ENCODE measurements around the gene PIBF1.
"Not testable (repeated sequence)": the region's sequence is repeated elsewhere in the genome, so short reads cannot be mapped to it uniquely, and the experiment has no call there.

PIBF1 gene

GRCh38 chr13:72820156-72820897 is 38.4 kb downstream of the PIBF1 start:
- no peak for FAIRE-seq
- DNase-seq (ENCODE audit: low spot score): no peak

- no peak for DNase-seq (ENCODE audit: low spot score)
- FAIRE-seq: no peak
Measured at GRCh38 chr13:72820898-72821279, 39.0 kb downstream of the PIBF1 start.

DNA sequence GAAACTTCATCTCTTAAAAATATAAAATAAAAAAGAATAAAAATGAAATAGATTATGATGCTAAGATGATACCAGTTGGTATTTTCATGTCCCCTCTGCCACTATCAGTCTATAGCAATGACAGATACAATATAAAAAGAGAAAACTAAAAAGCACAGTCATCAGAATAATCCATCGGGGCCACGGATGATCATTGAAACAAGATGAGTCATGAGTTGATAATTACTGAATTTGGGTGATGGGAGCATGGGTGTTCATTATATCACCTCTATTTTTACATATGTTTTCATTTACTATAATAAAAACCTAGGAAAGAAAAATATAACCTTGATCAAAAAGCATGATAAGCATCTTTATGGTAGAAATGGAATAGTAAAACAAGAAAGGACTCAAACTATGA is 41.1 kb downstream of the PIBF1 start:
- DNase-seq (ENCODE audit: low spot score) (no peak), FAIRE-seq (no peak)

- DNase-seq (ENCODE audit: low spot score): no peak
- FAIRE-seq: no peak
Measured at GRCh38 chr13:72823724-72824123, 41.8 kb downstream of the PIBF1 start.

DNA sequence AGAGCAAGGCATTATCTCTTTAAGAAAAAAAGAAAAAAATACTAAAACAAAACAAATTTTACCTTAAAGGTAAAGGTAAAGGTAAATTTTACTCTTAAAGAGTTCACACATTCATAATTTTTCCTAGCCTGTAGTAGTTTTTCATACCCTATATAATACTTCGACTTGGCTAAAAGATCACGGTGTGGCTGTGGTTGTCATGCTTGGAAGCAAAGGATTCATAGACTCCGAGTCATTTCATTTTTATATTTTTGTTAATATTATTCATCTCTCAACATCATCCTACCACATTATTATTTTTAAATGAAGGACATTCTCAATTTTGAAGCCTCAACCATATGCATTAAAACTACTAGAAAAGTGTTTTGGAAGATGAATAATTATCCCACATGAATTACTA is 52.7 kb downstream of the PIBF1 start:
- DNase-seq (ENCODE audit: low spot score) (no peak), FAIRE-seq (no peak)

DNA sequence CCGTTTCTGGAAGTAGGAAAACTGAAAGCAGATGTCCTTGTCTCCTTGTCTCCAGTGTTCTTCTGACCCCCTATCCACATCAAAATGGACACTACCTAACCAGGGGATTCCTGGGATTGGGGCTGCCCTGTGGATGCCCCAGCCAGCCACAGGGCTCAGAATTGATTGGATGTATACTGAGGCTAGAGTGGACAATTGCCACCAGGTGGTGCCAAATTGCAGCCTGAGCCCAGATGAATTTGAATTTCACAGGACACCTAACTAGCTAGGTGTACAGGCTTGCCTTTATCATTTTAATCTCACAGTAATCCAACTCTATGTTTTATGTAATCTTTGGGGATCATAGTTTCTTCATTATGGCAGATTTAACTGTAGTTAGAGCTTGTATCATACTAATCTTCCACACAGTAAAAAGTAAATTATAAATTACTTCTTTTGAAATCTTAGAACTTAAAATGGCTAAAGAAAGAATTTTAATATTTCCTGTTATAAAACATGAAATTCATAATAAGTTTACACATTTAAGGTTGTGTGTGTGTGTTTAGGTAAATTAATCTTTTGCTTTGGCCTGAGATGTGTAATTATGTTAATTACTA is 58.0 kb downstream of the PIBF1 start:
- FAIRE-seq (no peak), DNase-seq (ENCODE audit: low spot score) (peak; percentile 23)

GRCh38 chr13:72842991-72843390 is 61.1 kb downstream of the PIBF1 start:
- DNase-seq (ENCODE audit: low spot score) (no peak), FAIRE-seq (no peak)

GRCh38 chr13:72845148-72845547 is 63.2 kb downstream of the PIBF1 start:
- FAIRE-seq; DNase-seq (ENCODE audit: low spot score): not testable (repeated sequence)

- DNase-seq (ENCODE audit: low spot score) (no peak), FAIRE-seq (no peak)
Measured at GRCh38 chr13:72849571-72849970, 67.6 kb downstream of the PIBF1 start.

DNA sequence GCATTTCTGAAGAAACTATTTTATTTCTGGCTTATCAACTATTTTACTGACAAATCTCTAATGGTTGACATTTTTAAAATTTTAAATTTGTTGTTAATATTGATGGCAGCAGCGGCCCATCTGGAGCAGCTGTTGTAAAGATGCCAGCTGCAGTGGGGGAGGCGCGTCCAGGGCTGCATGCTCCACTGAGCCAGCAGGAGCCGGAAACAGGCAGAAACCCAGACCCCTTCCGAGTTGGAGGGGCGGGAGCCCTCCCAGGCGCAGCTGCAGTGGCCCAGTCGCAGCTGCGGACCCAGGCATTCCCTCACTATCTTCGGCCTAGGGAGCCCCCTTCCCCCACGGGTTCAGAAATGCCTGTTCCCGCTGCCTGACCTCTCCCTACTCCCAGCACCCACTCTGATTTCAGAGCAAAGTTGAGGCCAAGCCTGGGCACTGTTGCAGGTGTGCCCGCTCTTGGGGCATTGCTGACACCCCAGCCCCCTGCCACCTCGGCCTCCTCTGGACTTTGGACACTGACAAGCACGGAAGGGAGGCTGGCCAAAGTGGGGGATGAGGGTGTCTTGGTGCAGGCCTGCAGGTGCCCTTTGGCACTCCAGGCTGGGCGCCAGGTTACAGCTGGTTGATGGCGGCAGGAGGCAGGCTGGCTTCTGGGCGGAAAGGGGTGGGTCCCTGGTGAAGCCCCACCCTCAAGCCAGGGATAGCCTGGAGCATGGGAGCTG is 69.2 kb downstream of the PIBF1 start:
- DNase-seq (ENCODE audit: low spot score): no peak
- no peak for FAIRE-seq

GRCh38 chr13:72851678-72852014 is 69.7 kb downstream of the PIBF1 start:
- no peak for FAIRE-seq
- no peak for DNase-seq (ENCODE audit: low spot score)

- FAIRE-seq: no peak
- no peak for DNase-seq (ENCODE audit: low spot score)
Measured at GRCh38 chr13:72852207-72852606, 70.3 kb downstream of the PIBF1 start.

DNA sequence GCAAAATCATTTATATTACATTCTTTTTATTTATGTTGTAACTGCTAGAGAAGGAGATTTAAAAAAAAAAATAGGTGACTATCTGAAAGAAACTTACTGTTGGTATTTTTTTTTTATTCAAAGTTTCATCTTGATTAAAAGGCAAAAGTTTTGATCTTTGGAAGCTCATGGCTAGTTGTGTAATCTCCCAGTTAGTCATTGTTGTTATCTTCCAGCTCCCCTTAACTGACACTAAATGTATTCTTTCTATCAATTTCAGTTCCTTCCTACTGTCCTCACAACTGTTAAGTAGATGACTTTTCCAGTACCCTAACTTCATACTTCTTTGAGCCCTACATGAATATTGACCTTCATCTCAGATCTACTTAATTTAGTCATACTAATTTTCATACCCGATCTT is 71.1 kb downstream of the PIBF1 start:
- FAIRE-seq (no peak), DNase-seq (ENCODE audit: low spot score) (no peak)

- FAIRE-seq (no peak), DNase-seq (ENCODE audit: low spot score) (no peak)
Measured at GRCh38 chr13:72864142-72865011, 82.4 kb downstream of the PIBF1 start.

GRCh38 chr13:72868229-72868628 is 86.3 kb downstream of the PIBF1 start:
- DNase-seq (ENCODE audit: low spot score) (no peak), FAIRE-seq (no peak)

GRCh38 chr13:72875233-72875632 is 93.3 kb downstream of the PIBF1 start:
- no peak for FAIRE-seq
- no peak for DNase-seq (ENCODE audit: low spot score)

DNA sequence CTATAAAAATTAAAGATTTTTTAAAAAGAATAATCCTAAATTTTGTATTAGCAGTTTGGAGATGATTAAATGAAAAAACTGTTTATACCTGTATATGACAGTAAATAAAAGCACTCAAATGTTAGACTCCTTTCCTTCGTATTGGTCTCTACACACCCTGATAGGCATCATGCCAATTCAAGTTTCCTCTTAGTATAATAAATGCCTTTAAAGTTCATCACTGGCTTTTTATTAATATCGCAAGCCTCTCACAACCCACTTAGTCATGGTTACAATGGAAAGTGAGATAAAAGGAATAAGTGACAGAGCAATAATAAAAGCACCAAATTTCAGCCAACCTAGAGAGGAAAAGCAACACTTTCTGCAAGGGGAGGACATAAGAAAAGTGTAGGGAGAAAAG is 102.2 kb downstream of the PIBF1 start:
- FAIRE-seq: no peak
- no peak for DNase-seq (ENCODE audit: low spot score)

GRCh38 chr13:72886272-72887067 is 104.5 kb downstream of the PIBF1 start:
- FAIRE-seq (no peak), DNase-seq (ENCODE audit: low spot score) (no peak)

GRCh38 chr13:72889495-72889894 is 107.6 kb downstream of the PIBF1 start:
- DNase-seq (ENCODE audit: low spot score): no peak
- FAIRE-seq: no peak

DNA sequence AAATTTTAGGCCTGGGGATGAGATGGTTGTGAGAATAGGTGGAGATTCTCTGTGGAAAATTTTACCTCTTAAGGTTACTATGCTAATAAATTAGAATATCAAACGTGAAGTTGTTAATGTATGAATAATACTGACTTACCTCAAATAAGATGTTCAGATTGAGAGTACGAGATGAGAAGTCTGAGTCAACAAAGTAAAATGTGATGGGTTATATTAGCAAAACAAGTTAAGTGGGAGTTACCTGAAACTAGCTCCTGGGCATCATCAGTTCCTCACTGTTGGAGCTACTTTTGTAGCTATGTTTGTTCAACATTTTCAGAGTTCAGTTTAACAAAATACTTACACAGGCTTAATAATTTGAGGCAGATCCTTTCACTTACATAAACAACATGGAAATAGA is 108.6 kb downstream of the PIBF1 start:
- FAIRE-seq (no peak), DNase-seq (ENCODE audit: low spot score) (no peak)

GRCh38 chr13:72891423-72891822 is 109.5 kb downstream of the PIBF1 start:
- no peak for FAIRE-seq
- DNase-seq (ENCODE audit: low spot score): no peak

All from RCC 7860 (cell line).